Measurements from ENCODE around the gene ZNF91.

DNA sequence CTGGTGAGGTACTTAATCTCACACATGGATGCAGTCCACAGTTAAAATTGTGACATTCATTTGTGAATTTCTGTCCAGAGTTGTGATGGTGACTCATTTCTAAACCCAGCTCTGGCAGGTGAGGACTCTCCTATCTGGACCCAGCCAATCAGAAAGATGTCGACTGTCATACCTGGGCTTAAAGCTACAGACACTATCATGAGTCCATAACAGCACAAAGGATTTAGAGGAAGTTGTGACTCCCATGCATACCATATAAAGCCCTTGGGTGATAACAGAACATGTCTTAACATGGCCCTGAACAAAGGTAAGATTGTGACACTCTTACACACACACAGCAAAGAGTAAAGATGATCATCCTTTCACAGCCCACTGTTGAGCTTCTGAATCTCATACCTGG, 85.3 kb downstream of the ZNF91 start:
- TF ChIP-seq, protein P1, sequence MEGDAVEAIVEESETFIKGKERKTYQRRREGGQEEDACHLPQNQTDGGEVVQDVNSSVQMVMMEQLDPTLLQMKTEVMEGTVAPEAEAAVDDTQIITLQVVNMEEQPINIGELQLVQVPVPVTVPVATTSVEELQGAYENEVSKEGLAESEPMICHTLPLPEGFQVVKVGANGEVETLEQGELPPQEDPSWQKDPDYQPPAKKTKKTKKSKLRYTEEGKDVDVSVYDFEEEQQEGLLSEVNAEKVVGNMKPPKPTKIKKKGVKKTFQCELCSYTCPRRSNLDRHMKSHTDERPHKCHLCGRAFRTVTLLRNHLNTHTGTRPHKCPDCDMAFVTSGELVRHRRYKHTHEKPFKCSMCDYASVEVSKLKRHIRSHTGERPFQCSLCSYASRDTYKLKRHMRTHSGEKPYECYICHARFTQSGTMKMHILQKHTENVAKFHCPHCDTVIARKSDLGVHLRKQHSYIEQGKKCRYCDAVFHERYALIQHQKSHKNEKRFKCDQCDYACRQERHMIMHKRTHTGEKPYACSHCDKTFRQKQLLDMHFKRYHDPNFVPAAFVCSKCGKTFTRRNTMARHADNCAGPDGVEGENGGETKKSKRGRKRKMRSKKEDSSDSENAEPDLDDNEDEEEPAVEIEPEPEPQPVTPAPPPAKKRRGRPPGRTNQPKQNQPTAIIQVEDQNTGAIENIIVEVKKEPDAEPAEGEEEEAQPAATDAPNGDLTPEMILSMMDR (IDR thresholded peaks at IDR 0.05; ENCODE audit: low read length), result no peak
- TF ChIP-seq EZH2phosphoT487 (IDR thresholded peaks at IDR 0.05; ENCODE audit: low read length) (no peak), EZH2 (optimal IDR thresholded peaks at IDR 0.05; ENCODE audit: low read depth, low read length) (no peak)

All from MM.1S (cell line).